Activated CD8-positive, alpha-beta memory T cell treated with anti-CD3 and anti-CD28 coated beads for 48 hours (primary cell): ENCODE measurements around the gene SNAPC3.
A peak's percentile ranks its signal among the peaks of the same experiment; 100 is the strongest.

Experiments
- DNase-seq, 3 experiments: peaks; one replicate each; pipeline ENCODE4 v3.0.0-alpha.2; 2020; ENCODE audit warnings: low read depth in 2 of 3, low spot score in 2 of 3

The SNAPC3 gene

GRCh38 chr9:15485836-15486666, 63.4 kb downstream of the SNAPC3 start:
- no peak for DNase-seq

GRCh38 chr9:15491950-15492349, 69.3 kb downstream of the SNAPC3 start:
- no peak for DNase-seq

- DNase-seq = no peak
Measured at GRCh38 chr9:15492485-15493150, 69.9 kb downstream of the SNAPC3 start.

GRCh38 chr9:15498246-15498995, 75.7 kb downstream of the SNAPC3 start:
- DNase-seq = no peak

GRCh38 chr9:15499139-15499538, 76.5 kb downstream of the SNAPC3 start:
- no peak for DNase-seq

- no peak for DNase-seq
Measured at GRCh38 chr9:15501179-15501578, 78.5 kb downstream of the SNAPC3 start.

GRCh38 chr9:15501803-15502202, 79.1 kb downstream of the SNAPC3 start:
- no peak for DNase-seq

- no peak for DNase-seq
Measured at GRCh38 chr9:15505921-15506320, 83.2 kb downstream of the SNAPC3 start.

- peak; percentile 16 to 39 (median 32) for DNase-seq
Measured at GRCh38 chr9:15509931-15510788, 87.5 kb downstream of the SNAPC3 start.

- DNase-seq = peak; percentile 65 to 80 (median 76)
Measured at GRCh38 chr9:15510789-15511575, 88.3 kb downstream of the SNAPC3 start, which contains the start of gene PSIP1. PSIP1 (minus strand) TSS chr9:15510970; CDS start chr9:15510188, 782 bp downstream.
